HG03521 (cell line): ENCODE measurements around the gene HACD2.

ENCODE experiments used
- ATAC-seq: cut with Tn5 transposase; IDR thresholded peaks from one replicate; pipeline ENCODE4 v1.9.1; 2021; ENCODE audit warnings: mild to moderate bottlenecking, moderate library complexity; ENCODE audit not compliant: unreplicated experiment

HACD2 gene

GRCh38 chr3:123486460-123486859, 98.4 kb downstream of the HACD2 start:
- ATAC-seq, result no peak

GRCh38 chr3:123485551-123485950, 99.3 kb downstream of the HACD2 start:
- no peak for ATAC-seq

- no peak for ATAC-seq
These were observed 101.7 kb downstream of the HACD2 start for GRCh38 chr3:123483146-123483545.

- ATAC-seq, result no peak
These were observed 103.0 kb downstream of the HACD2 start for GRCh38 chr3:123481722-123482457.

GRCh38 chr3:123481071-123481470, 103.8 kb downstream of the HACD2 start:
- no peak for ATAC-seq

GRCh38 chr3:123480428-123480827, 104.4 kb downstream of the HACD2 start:
- no peak for ATAC-seq

- ATAC-seq, result no peak
These were observed 105.0 kb downstream of the HACD2 start for GRCh38 chr3:123479891-123480290.

- no peak for ATAC-seq
These were observed 106.5 kb downstream of the HACD2 start for GRCh38 chr3:123478314-123478713.

- ATAC-seq, result no peak
These were observed 107.7 kb downstream of the HACD2 start for GRCh38 chr3:123476967-123477750.

GRCh38 chr3:123475786-123476185, 109.1 kb downstream of the HACD2 start:
- ATAC-seq, result no peak

- ATAC-seq, result no peak
These were observed 113.7 kb downstream of the HACD2 start for GRCh38 chr3:123471106-123471505.

GRCh38 chr3:123469323-123469995, 115.4 kb downstream of the HACD2 start:
- no peak for ATAC-seq

- ATAC-seq, result no peak
These were observed 117.8 kb downstream of the HACD2 start for GRCh38 chr3:123467046-123467445.

- no peak for ATAC-seq
These were observed 120.6 kb downstream of the HACD2 start for GRCh38 chr3:123464211-123464610.

- ATAC-seq, result no peak
These were observed 125.0 kb downstream of the HACD2 start for GRCh38 chr3:123459862-123460261.

GRCh38 chr3:123458255-123458654, 126.6 kb downstream of the HACD2 start:
- ATAC-seq, result no peak

GRCh38 chr3:123457841-123458240, 127.0 kb downstream of the HACD2 start:
- no peak for ATAC-seq

GRCh38 chr3:123453675-123454074, 131.2 kb downstream of the HACD2 start:
- ATAC-seq, result no peak

GRCh38 chr3:123451186-123451585, 133.7 kb downstream of the HACD2 start:
- no peak for ATAC-seq

GRCh38 chr3:123449997-123450604, 134.8 kb downstream of the HACD2 start:
- no peak for ATAC-seq
